HG03342 (cell line): ENCODE measurements around the gene ZNF423.

Experiments used
- ATAC-seq: cut with Tn5 transposase; IDR thresholded peaks from one replicate; pipeline ENCODE4 v1.9.1; 2021; ENCODE audit warnings: mild to moderate bottlenecking, moderate library complexity; ENCODE audit not compliant: unreplicated experiment

Gene ZNF423

DNA sequence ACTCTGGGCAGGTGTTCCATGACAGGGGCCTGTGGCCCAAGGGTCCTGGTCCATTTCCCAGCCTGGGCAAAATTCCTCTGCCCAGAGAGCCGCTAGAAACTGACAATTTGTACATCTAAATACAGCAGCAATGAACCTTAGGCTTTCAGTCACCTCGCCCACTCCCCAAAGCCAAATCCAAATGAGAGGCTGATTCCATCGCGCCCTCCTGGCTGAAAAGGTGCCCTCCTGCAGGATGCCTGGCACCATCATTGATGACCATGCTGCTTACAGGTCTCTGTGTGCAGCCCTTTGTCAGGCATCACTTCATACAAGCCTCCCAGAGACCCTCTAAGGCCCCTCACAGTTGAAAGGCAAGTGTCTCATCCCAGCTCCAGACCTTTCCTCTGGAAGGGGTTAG is 367.6 kb downstream of the ZNF423 start:
- ATAC-seq, result no peak

DNA sequence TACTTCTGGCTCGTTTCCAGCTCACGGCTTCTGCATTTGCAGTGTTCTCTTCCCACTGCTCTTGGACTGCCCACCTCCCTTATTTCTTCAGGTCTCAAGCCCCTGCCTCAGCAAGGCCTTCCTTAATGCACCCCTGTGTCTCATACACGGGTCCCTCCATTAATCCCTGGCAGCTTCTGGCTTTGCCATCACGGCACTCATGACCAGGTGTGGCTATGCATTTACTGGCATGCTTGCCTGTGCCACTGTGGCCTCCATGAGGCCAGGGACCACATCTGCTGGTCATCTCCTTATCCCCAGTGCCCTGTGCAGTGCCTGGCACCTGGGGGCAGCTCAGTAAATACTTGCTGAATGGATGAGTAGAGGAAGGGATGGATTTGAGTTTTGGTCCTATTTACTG is 368.2 kb downstream of the ZNF423 start:
- no peak for ATAC-seq

DNA sequence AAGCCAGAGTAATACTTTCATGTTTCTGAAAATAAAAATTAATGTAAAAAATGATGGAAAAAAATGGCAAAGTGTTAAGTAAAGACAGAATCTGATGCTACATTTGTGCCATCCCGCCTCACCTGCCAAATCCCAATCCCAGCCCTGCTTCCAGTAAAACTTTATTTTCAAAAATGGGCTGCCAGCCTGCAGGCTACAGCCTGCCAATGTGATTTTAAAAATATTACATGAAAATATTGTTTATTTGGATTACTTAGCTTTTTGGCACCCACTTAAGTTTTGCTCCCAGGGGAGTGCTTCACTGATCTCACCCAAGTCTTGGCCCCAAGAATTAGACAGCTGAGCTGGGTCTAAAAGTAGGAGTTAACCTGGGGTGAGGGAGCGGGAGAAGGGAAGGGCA is 369.5 kb downstream of the ZNF423 start:
- no peak for ATAC-seq

DNA sequence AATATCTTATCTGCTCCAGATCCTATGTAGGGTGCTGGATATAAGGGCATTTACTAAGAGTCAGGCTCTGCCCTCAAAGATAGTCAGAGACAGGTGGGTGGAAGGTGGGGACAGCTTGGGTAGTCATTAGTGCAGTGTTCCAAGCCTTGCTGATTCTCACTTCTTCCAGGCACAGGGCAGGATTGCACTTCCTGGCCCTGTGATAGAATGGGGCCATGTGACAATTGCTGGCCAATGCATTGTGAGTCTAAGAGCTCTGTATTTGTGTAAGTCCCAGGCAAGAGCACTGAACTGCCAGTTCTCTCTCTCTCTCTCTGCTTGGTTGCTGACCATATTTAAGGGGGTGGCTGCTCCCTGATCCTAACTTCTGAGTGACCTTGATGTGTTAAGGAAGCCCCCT is 370.2 kb downstream of the ZNF423 start:
- no peak for ATAC-seq

DNA sequence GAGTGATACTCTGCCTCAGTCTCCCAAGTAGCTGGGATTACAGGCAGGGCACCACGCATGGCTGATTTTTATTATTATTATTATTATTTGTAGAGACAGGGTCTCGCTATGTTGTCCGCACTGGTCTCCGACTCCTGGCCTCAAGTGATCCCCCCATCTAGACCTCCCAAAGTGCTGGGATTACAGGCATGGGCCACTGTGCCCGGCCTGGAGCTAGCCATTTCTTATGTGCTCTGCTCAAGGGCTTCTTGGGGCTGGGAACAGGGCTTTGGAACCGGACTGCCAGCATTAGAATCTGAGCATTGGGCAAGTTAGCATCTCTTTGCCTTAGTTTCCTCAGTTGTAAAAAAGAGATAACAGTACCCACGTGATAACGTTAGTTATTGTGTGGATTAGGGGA is 371.0 kb downstream of the ZNF423 start:
- ATAC-seq, result no peak

DNA sequence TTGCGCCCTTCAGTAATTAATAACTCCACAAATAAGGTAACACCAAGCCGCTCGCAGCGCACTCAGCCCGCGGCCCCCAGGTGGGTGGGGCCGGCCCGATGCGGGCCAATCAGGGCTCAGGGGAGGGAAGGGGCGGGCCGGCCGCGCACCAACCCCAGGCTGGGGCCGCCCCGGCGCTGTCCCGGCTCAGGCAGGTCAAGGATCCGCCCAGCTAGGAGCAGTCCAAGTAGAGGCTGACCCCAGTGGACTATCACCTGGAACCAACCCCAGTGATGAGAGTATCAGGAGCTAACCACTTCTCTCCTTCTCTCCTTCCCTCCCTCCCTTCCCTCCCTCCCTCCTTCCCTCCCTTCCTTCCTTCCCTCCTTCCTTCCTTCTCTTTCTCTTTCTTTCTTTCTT is 371.5 kb downstream of the ZNF423 start:
- no peak for ATAC-seq

DNA sequence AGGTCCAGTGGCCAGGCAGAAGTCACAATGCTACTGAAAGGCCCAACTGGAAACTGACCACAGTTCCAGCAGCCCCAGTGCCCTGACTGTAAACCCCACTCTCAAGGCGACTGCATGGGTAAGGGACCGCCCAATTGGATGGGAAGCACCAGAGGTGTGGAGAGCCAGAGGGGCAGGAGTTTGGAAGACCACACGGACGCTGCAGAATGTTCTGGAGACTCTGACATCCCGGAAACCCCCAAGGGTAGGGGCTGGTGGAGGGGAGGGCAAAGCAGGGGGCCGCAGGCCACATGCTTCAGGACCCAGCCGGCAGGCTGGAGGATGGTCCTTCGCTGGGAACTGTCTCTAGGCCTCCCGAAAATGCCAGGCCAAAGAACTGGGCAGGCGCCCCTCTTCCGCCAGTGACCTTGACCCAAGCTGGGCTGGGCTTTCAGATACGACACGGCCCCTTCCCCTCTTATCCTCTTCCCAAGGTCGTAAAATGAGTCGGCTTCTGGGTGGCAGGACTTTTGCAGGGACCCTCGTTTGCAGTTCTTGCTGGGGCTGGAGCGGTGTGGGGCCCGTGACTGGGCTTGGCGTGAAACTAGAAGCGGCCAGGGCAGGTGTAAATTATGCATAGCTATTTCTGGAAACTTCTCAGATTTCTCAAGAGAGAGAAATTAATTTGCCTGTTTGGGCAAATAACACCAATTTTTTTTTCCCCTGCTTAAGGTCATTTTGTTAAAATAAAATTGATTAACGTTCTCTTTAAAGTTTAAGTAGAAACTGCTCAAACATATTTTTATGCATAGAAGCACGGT is 372.1 kb downstream of the ZNF423 start:
- no peak for ATAC-seq

DNA sequence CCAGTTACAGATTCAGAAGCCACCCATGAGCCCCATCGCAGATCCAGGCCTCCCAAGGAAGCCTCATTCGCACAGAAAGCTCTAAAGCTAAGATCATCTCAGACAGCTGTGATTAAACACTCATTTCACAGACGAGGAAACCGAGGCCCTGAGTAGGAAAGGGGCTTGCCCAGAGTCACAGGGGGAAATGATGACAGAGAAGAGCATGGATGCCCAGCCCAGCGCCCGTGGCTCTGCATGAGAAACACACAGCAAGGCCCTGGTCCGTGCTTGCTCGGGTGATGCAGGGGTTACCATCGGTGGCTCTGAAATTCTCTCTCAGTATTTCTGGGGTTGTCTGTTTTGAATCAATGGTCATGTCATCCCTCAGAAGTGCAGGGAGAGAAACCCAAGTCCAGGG is 372.7 kb downstream of the ZNF423 start:
- ATAC-seq, result no peak

DNA sequence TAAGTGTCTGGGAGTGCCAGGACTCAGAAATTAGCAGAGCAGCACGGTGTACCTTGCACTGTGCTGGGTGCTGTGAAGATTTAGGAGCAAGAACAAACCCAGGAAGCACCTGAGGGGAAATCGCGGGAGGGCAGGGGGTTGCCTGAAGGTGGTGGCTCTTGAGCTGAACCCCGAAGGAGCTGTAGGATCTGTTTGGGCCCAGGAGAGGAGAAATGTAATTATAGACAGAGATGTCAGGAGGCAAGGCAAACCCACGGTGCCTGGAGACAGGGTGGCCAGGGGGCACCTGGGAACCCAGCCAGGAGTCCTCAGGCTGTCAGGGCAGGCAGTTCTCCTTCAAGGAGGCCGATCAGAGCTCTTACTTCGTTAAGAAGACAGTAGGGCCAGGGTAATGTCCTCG is 373.2 kb downstream of the ZNF423 start:
- no peak for ATAC-seq

DNA sequence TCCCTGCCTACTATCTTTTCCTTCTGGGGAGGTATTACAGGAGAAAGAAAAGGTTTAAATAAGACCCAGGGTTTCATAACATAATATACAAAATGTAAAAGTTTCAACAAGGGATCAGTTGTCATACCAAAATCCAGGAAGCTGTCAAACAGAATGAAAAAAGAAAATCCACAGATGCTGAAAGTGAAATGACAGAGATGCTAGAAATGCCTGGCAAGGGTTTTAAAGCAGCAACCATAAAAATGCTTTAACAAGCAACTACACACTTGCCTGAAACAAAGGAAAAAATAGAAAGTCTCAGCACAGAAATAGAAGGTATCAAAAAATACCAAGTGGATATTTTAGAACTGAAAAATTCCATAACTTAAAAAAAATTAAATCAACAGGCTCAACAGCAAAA is 377.3 kb downstream of the ZNF423 start:
- ATAC-seq, result no peak

DNA sequence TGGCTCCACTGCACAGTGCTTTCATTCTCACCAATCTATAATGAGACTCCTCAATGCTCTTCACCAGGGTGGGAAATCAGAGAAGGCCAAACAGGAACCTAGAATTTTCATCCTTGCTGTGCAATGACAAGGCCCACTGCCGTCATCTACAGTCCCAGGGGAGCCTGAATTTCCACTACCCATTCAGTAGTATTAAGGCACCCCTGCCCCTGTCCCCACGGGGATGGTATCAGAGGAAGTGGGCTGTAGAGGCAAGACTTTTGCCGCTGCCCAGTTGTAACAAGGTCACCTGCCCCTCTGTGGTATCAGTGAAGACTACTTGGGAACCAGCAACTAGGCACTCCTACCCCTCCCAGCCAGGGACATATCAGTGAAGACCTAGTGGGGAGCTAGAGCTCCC is 377.8 kb downstream of the ZNF423 start:
- ATAC-seq, result no peak

DNA sequence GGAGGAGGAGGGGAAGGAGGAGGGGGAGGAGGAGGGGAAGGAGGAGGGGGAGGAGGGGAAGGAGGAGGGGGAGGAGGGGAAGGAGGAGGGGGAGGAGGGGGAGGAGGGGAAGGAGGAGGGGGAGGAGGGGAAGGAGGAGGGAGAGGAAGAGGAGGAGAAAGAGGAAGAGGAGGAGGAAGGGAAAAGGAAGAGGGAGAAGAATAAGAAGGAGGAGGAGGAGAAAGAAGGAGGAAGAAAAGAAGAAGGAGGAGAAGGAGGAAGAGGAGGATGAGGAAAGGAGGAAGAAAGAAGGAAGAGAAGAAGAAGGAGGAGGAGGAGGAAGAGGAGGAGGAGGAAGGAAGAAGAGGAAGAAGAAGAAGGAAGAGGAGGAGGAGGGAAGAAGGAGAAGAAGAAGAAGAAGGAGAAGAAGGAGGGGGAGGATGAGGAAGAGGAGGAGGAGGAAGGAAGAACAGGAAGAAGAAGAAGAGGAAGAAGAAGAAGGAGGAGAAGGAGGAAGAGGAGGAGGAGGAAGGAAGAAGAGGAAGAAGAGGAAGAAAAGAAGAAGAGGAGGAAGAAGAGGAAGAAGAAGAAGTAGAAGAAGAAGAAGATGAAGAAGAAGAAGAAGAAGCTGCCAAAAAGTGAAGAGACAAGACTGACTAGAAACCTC is 378.5 kb downstream of the ZNF423 start:
- no peak for ATAC-seq

DNA sequence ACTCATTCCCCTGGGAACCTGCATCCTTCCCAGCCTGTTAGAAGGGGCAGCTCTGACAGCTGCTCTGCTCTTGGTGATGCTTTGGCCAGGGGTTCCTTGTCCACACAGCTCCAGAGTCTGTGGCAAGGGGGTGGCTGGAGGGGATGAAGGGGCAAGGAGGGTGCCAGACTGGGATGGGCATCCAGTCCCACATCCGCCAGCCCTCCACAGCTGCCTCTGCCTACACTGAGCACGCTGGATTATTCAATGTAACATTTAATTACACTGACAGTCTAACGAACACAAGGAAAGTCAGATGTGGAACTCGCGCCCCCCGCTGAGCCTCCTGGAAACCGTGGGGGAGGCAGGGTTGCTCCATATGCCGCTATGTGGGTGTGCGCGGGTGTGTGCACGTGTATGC is 381.2 kb downstream of the ZNF423 start:
- ATAC-seq, result no peak

DNA sequence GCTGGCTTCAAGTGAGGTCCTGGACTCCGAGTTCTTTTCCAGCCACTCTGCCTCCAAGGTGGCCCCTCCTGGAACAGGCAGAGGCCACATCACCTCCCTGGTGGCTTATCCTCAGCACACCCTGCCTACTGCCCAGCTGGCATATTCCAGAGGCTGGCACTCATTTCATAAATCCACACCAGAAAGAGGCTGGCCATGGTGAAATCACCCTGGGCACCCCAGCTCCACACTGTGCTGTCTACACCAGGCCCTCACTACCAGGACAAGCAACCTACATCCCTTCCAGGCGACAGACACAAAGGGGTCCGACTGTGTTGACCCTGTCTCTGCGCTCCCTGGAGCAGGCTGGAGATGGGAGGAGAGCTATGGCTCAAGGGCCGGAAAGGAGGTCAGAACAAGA is 382.1 kb downstream of the ZNF423 start:
- ATAC-seq, result no peak

DNA sequence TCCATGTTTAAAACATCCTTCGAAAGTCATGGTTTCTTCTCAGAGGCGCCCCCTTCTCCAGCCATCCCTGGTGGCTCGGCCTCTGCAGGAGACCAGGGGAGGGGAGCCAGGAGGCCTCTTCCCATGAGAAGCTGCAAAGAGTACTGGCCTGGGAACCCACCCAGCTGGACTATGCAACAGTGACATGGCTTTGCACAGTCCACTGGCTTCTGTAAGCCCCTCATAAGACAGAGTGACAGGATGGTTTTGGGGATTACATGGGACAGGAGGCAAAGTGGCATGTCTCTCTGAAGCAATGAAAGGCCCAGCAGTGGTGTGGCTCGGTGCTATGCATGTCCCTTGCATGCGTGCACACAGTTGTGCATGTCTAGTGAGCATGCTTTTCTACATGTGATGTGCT is 382.8 kb downstream of the ZNF423 start:
- ATAC-seq, result no peak

DNA sequence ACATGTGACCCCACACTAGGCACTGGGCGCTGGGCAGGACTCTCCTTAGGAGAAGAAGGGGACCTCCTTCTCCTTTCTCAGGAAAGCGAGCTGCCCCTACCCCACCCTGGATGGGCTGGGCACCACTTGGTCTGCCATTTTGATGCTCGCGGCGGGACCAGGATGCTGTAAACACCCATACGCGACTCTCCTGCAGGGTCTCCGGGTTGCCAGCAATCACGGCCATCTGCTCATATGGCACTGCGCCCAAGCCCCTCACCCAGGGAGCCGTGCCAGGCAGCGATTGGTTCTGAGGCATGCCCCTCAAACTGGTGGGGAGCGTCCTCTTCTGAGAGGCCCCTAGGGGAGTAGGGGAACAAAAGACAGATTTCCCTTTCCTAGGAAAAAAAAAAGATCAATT is 383.3 kb downstream of the ZNF423 start:
- no peak for ATAC-seq

DNA sequence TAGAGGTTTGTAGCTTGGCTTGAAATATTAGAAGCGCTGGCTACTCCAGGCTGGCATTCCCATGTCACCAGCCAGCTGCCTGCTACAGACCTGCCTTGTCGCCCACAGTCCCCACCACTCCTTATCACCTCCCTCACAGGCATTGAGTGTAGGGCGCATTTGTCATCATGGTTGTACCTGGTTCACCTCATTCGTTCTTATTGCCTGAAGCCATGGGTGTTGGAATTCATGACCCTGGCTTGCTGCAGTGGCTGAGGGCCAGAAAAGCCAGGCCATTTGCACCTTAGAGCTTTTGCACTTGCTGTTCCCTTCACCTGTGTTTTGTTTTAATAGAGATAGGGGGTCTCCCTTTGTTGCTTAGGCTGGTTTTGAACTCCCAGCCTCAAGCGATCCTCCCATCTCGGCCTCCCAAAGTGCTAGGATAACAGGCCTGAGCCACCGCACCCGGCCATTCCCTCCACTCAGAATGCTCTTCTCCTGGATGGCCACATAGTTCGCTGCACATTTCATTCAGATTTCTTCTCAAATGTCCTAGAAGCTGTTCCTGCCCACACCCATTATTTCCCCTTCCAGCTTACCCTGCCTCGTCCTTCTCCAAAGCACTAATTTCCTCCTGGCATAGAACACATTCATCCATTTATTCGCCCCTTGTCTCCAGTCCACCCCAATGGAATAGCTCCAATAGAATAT is 384.7 kb downstream of the ZNF423 start:
- ATAC-seq, result no peak

DNA sequence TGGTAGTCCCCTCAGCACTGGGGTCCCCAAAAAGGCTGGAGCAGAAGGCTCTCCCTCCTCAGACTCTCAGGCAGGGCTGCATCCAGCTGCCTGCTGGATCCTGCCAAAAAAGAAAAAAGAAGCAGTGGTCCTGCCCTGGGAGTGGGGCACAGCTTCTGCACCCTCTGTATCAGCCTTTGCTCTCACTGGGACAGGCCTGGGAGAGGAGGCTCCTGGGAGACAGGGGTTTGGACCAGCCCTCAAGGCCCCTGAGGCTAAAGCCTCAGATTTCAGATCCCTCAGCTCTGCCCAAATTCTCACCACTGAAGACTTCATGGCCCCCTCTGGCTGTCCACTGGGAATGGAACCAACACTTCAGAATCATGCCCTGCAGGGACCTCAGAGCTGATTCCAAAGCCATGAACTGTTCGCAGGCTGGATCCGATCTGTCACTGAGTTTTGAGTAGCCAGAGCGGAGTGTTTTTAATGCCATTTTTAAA is 385.4 kb downstream of the ZNF423 start:
- ATAC-seq, result no peak

DNA sequence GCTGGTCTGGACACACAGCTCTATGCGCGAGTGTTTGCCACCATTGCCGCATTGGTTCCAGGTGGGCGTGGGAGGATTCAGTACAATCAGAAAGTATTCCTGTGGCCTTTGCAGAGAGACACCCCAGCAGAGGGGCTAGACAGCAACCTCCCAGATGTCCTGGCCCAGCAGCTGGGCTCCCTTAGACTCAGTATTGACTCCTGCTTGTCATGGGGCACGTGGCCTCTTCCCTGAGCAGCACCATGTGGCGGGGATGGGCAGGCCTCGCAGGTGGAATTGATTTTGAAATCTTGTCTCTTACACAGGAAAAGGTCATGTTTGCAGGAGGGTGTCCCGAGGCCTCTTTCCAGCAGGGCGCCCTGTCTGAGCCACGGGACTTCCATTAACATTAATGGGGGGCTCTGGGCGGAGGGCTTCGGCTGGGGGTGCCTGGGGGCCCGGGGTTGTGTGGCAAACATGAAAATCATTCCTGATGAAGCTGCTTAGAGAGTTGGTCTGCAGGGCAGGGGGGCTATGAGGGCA is 385.9 kb downstream of the ZNF423 start:
- no peak for ATAC-seq

DNA sequence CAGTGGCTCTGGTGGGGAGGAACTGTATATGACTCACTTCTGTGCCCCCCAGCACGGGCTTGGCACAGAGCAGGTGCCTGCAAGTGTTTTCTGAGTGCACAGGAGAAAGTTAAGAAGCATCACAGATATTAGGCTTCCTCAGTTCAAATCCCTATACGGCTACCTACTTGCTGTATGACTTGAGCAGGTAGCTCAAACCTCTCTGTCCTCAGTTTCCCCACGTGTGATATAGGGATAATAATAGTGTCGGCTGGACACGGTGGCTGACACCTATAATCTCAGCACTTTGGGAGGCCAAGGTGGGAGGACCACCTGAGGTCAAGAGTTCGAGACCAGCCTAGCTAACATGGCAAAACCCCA is 386.6 kb downstream of the ZNF423 start:
- no peak for ATAC-seq

DNA sequence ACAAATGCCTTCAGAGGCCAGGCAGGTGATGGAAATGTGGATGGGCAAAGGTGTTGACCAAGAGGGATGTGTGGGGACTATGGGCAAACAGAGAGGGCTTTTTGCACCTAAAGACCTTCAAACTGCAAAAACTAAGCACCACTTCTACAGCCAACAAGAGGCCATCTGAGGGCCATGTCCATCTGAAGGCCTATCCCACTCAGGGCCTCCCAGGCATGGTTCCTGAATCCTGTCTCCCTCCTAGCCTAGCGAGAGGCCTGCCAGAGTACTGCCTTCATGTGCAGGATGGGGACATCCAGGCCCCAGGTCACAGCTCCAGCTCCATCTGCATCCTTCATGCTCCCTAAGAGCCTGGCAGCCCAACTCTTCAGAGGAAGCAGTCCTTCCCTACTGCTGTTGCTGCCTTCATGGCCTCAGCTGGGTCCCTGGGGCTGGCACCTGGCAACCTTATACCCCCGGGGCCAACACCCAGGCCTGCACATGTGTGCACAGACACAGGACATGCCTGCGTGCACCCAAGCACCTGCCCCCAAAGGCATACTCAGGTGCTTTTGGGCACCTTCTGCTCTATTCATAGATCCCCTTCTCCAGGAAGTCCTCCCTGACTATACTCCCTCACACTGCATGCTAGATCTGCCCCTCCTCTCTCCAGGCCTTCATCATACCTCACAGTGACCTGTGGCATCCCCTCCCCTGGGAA is 387.2 kb downstream of the ZNF423 start:
- ATAC-seq, result no peak
